HG03521 (cell line): ENCODE data around the gene AHCYL2.
"Not testable (repeated sequence)": the region's sequence is repeated elsewhere in the genome, so short reads cannot be mapped to it uniquely, and the experiment has no call there.

ENCODE experiments used
- ATAC-seq: cut with Tn5 transposase; IDR thresholded peaks from one replicate; pipeline ENCODE4 v1.9.1; 2021; ENCODE audit warnings: mild to moderate bottlenecking, moderate library complexity; ENCODE audit not compliant: unreplicated experiment

AHCYL2 gene

GRCh38 chr7:129240119-129240820 lies 15.4 kb downstream of the AHCYL2 start:
- no peak for ATAC-seq

GRCh38 chr7:129244220-129244619 lies 19.4 kb downstream of the AHCYL2 start:
- ATAC-seq = no peak

GRCh38 chr7:129245533-129245932 lies 20.7 kb downstream of the AHCYL2 start:
- ATAC-seq = no peak

- ATAC-seq = no peak
Measured at GRCh38 chr7:129247087-129247486, 22.3 kb downstream of the AHCYL2 start.

- ATAC-seq = no peak
Measured at GRCh38 chr7:129252128-129252527, 27.3 kb downstream of the AHCYL2 start.

- ATAC-seq = not testable (repeated sequence)
Measured at GRCh38 chr7:129252603-129253002, 27.8 kb downstream of the AHCYL2 start.

- ATAC-seq = no peak
Measured at GRCh38 chr7:129255800-129256199, 31.0 kb downstream of the AHCYL2 start.

- no peak for ATAC-seq
Measured at GRCh38 chr7:129256221-129256620, 31.4 kb downstream of the AHCYL2 start.

- ATAC-seq = no peak
Measured at GRCh38 chr7:129257168-129257567, 32.3 kb downstream of the AHCYL2 start.

GRCh38 chr7:129258649-129259389 lies 34.0 kb downstream of the AHCYL2 start:
- ATAC-seq = no peak

GRCh38 chr7:129262324-129262723 lies 37.5 kb downstream of the AHCYL2 start:
- ATAC-seq = no peak

GRCh38 chr7:129263168-129263567 lies 38.3 kb downstream of the AHCYL2 start:
- no peak for ATAC-seq

GRCh38 chr7:129264534-129264933 lies 39.7 kb downstream of the AHCYL2 start:
- ATAC-seq = no peak

- ATAC-seq = no peak
Measured at GRCh38 chr7:129265328-129265727, 40.5 kb downstream of the AHCYL2 start.

GRCh38 chr7:129266181-129266580 lies 41.4 kb downstream of the AHCYL2 start:
- no peak for ATAC-seq

- ATAC-seq = no peak
Measured at GRCh38 chr7:129270077-129270476, 45.2 kb downstream of the AHCYL2 start.

- peak; percentile 65 for ATAC-seq
Measured at GRCh38 chr7:129271500-129272355, 46.9 kb downstream of the AHCYL2 start.

- no peak for ATAC-seq
Measured at GRCh38 chr7:129273936-129274335, 49.1 kb downstream of the AHCYL2 start.

GRCh38 chr7:129277629-129278028 lies 52.8 kb downstream of the AHCYL2 start:
- no peak for ATAC-seq

GRCh38 chr7:129278688-129279087 lies 53.9 kb downstream of the AHCYL2 start:
- no peak for ATAC-seq

GRCh38 chr7:129279757-129280156 lies 54.9 kb downstream of the AHCYL2 start:
- no peak for ATAC-seq
